SK-N-SH treated with all-trans-retinoic acid at 6 μM for 48 hours (cell line): ENCODE data around the gene SYT7.

Source experiments
- ATAC-seq: fragments of 200-7000 bp; cut with Tn5 transposase; 3 replicates; pipeline ENCODE4 v1.9.1; 2020; ENCODE audit warnings: mild to moderate bottlenecking, moderate library complexity
- BACH2 ChIP-seq: fragments of 250-450 bp; sonication (Bioruptor Pico); IDR thresholded peaks from 2 replicates; pipeline ENCODE4 v1.9.0; 2021; ENCODE audit warnings: mild to moderate bottlenecking, borderline replicate concordance
- CREB5 ChIP-seq: fragments of 250-450 bp; sonication (Bioruptor Pico); IDR thresholded peaks from 2 replicates; pipeline ENCODE4 v1.5.1; 2020; ENCODE audit warnings: low read depth, mild to moderate bottlenecking, moderate library complexity
- CSRNP3 ChIP-seq: fragments of 250-450 bp; sonication (Bioruptor Pico); IDR thresholded peaks from 2 replicates; pipeline ENCODE4 v1.5.1; 2021; ENCODE audit warnings: mild to moderate bottlenecking, moderate library complexity
- ESRRG ChIP-seq: fragments of 250-450 bp; sonication (Bioruptor Pico); IDR thresholded peaks from 2 replicates; pipeline ENCODE4 v1.6.1; 2021; ENCODE audit warnings: mild to moderate bottlenecking
- ISL1 ChIP-seq: fragments of 250-450 bp; sonication (Bioruptor Pico); IDR thresholded peaks from 2 replicates; pipeline ENCODE4 v2.1.2; 2022; ENCODE audit warnings: mild to moderate bottlenecking, moderate library complexity
- OSR1 ChIP-seq: fragments of 250-450 bp; sonication (Bioruptor Pico); IDR thresholded peaks from 2 replicates; pipeline ENCODE4 v1.8.0; 2022; ENCODE audit warnings: moderate library complexity, mild to moderate bottlenecking, inconsistent platforms
- PATZ1 ChIP-seq: fragments of 250-450 bp; sonication (Bioruptor Pico); IDR thresholded peaks from 2 replicates; pipeline ENCODE4 v1.8.0; 2020; ENCODE audit warnings: mild to moderate bottlenecking, moderate library complexity, borderline replicate concordance
- POU6F1 ChIP-seq: fragments of 250-450 bp; sonication (Bioruptor Pico); IDR thresholded peaks from 2 replicates; pipeline ENCODE4 v1.8.0; 2021; ENCODE audit warnings: low read depth, mild to moderate bottlenecking, moderate library complexity, borderline replicate concordance
- PPARA ChIP-seq: fragments of 250-450 bp; sonication (Bioruptor Pico); IDR thresholded peaks from 2 replicates; pipeline ENCODE4 v1.5.0; 2020; ENCODE audit warnings: mild to moderate bottlenecking, borderline replicate concordance
- RARB ChIP-seq: fragments of 250-450 bp; sonication (Bioruptor Pico); IDR thresholded peaks from 2 replicates; pipeline ENCODE4 v1.8.0; 2021; ENCODE audit warnings: mild to moderate bottlenecking, moderate library complexity
- SNAI2 ChIP-seq: fragments of 250-450 bp; sonication (Bioruptor Pico); IDR thresholded peaks from 2 replicates; pipeline ENCODE4 v1.5.0; 2020; ENCODE audit warnings: mild to moderate bottlenecking, moderate library complexity
- TCF4 ChIP-seq: fragments of 250-450 bp; sonication (Bioruptor Pico); IDR thresholded peaks from 2 replicates; pipeline ENCODE4 v1.8.0; 2021; ENCODE audit warnings: mild to moderate bottlenecking, moderate library complexity, borderline replicate concordance
- TOX ChIP-seq: fragments of 250-450 bp; sonication (Bioruptor Pico); IDR thresholded peaks from 2 replicates; pipeline ENCODE4 v1.8.0; 2021; ENCODE audit warnings: mild to moderate bottlenecking, moderate library complexity, borderline replicate concordance
- TSHZ2 ChIP-seq: fragments of 250-450 bp; sonication (Bioruptor Pico); IDR thresholded peaks from 2 replicates; pipeline ENCODE4 v1.5.0; 2020; ENCODE audit warnings: mild to moderate bottlenecking, moderate library complexity
- ZC3H10 ChIP-seq: fragments of 250-450 bp; sonication (Bioruptor Pico); IDR thresholded peaks from 2 replicates; pipeline ENCODE4 v1.5.1; 2021; ENCODE audit warnings: mild to moderate bottlenecking, moderate library complexity
- ZFP3 ChIP-seq: fragments of 250-450 bp; sonication (Bioruptor Pico); IDR thresholded peaks from 2 replicates; pipeline ENCODE4 v1.5.0; 2020; ENCODE audit warnings: mild to moderate bottlenecking, moderate library complexity
- ZFP30 ChIP-seq: fragments of 450-650 bp; formaldehyde crosslinking; IDR thresholded peaks from 2 replicates; pipeline ENCODE4 v1.5.0; 2022; ENCODE audit warnings: mild to moderate bottlenecking, moderate library complexity
- ZNF565 ChIP-seq: fragments of 450-650 bp; formaldehyde crosslinking; conservative IDR thresholded peaks from 2 replicates; pipeline ENCODE4 v1.5.0; 2020; ENCODE audit warnings: low read depth, mild to moderate bottlenecking, moderate library complexity
- ZNF70 ChIP-seq: fragments of 450-650 bp; formaldehyde crosslinking; IDR thresholded peaks from 2 replicates; pipeline ENCODE4 v1.5.0; 2020; ENCODE audit warnings: mild to moderate bottlenecking, moderate library complexity
- ZNF8 ChIP-seq: fragments of 450-650 bp; formaldehyde crosslinking; IDR thresholded peaks from 2 replicates; pipeline ENCODE4 v1.5.0; 2020; ENCODE audit warnings: mild to moderate bottlenecking, moderate library complexity

The SYT7 gene

GRCh38 chr11:61577383-61578118 lies 3.3 kb downstream of the SYT7 start:
- TF ChIP-seq POU6F1 (CRISPR knock-in tag) (no peak), CSRNP3 (CRISPR knock-in tag) (no peak), ESRRG (CRISPR knock-in tag) (no peak), PPARA (CRISPR knock-in tag) (no peak), ZNF565 (CRISPR knock-in tag) (no peak), ZC3H10 (CRISPR knock-in tag) (no peak), PATZ1 (no peak), ZNF8 (CRISPR knock-in tag) (no peak)
- TF ChIP-seq, all 23 proteins: peak for 0
- ATAC-seq = peak; percentile 41

- TF ChIP-seq ESRRG (CRISPR knock-in tag) = no peak
- TF ChIP-seq TOX = no peak
- TF ChIP-seq TSHZ2 (CRISPR knock-in tag) = no peak
- TF ChIP-seq SNAI2 (CRISPR knock-in tag) = no peak
- no peak for TF ChIP-seq ZNF565 (CRISPR knock-in tag)
- TF ChIP-seq RARB (CRISPR knock-in tag) = no peak
- no peak for TF ChIP-seq BACH2 (CRISPR knock-in tag)
- no peak for TF ChIP-seq TCF4 (CRISPR knock-in tag)
- TF ChIP-seq OSR1 (CRISPR knock-in tag) = no peak
- no peak for TF ChIP-seq ZNF8 (CRISPR knock-in tag)
- TF ChIP-seq POU6F1 (CRISPR knock-in tag) = no peak
- TF ChIP-seq ISL1 (CRISPR knock-in tag) = no peak
- TF ChIP-seq CREB5 (CRISPR knock-in tag) = no peak
- no peak for TF ChIP-seq PPARA (CRISPR knock-in tag)
- no peak for TF ChIP-seq ZFP3 (CRISPR knock-in tag)
- TF ChIP-seq ZC3H10 (CRISPR knock-in tag) = no peak
- no peak for TF ChIP-seq ZNF70 (CRISPR knock-in tag)
- no peak for TF ChIP-seq ZFP30
- no peak for ATAC-seq
These were observed 4.7 kb downstream of the SYT7 start for GRCh38 chr11:61575886-61576861.
